Measurements from ENCODE around the gene CAMTA1. TPM values are rescaled to one million over a fixed set of nuclear protein-coding genes. Genes with fewer than 3 reads are reported as not detected.

Gene CAMTA1
- total RNA-seq, 2 donors from 2014 or later = 100 to 102 TPM

DNA sequence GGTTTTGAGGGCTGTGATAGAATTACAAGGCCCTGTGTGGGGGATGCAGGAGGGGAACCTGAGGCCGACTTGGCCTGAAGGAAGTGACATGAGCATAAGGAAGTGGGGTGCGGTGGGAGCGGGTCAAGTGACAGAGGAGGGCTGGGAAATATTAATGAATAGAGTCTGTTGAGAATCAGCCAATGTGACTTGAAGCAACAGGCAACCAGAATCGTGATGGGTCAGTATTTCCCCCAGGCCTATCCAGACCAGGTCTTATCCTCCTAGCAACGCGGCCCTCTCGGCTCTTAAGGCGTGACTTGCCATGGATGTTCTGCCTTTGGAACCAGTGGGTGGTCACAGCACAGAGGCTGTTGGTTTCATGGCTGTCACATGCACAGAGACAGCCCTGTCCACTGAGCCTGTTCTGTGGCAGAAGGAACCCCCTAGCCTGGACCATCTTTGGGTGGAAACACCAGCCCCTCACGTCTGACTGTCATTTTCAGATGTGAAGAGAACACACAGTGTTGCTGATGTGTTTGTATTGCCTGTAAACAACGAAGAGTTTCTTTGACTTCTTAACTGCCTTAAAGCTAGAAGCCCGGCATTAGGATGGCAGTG, 468.8 kb downstream of the CAMTA1 start:
- DNase-seq (ENCODE audit: low spot score) = peak; percentile 1
- H3K27me3 ChIP-seq (replicated peaks; ENCODE audit: insufficient read depth) = no peaks in the 10 kb centered on the region
- H3K4me3 ChIP-seq = no peak overlapping the region
- intact Hi-C loops (cut with DNase I) = no loop called here
- H3K4me1 ChIP-seq (replicated peaks) = no peaks in the 10 kb centered on the region
- TF ChIP-seq POLR2AphosphoS5 (IDR thresholded peaks at IDR 0.05) (no peak), POLR2A (IDR thresholded peaks at IDR 0.05) (no peak)
- TF ChIP-seq, protein P1, sequence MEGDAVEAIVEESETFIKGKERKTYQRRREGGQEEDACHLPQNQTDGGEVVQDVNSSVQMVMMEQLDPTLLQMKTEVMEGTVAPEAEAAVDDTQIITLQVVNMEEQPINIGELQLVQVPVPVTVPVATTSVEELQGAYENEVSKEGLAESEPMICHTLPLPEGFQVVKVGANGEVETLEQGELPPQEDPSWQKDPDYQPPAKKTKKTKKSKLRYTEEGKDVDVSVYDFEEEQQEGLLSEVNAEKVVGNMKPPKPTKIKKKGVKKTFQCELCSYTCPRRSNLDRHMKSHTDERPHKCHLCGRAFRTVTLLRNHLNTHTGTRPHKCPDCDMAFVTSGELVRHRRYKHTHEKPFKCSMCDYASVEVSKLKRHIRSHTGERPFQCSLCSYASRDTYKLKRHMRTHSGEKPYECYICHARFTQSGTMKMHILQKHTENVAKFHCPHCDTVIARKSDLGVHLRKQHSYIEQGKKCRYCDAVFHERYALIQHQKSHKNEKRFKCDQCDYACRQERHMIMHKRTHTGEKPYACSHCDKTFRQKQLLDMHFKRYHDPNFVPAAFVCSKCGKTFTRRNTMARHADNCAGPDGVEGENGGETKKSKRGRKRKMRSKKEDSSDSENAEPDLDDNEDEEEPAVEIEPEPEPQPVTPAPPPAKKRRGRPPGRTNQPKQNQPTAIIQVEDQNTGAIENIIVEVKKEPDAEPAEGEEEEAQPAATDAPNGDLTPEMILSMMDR (IDR thresholded peaks at IDR 0.05) = no peak
- no peak overlapping the region for H3K27ac ChIP-seq
- no peaks in the 10 kb centered on the region for H3K9me3 ChIP-seq
- H3K36me3 ChIP-seq = no peaks in the 10 kb centered on the region
- whole genome bisulfite sequencing = 88% methylated on average over 11 of the region's 11 CpGs

- WGBS = 79% methylated on average over 13 of the region's 13 CpGs
- no peaks in the 10 kb centered on the region for H3K4me1 ChIP-seq (replicated peaks)
- DNase-seq (ENCODE audit: low spot score) = peak; percentile 1
Observed at GRCh38 chr1:7255303-7256058, 470.2 kb downstream of the CAMTA1 start.

GRCh38 chr1:7256526-7256925, 471.3 kb downstream of the CAMTA1 start:
- no peak overlapping the region for H3K27ac ChIP-seq
- TF ChIP-seq POLR2A (IDR thresholded peaks at IDR 0.05) = no peak
- TF ChIP-seq POLR2AphosphoS5 (IDR thresholded peaks at IDR 0.05) = no peak
- TF ChIP-seq, protein P1 (IDR thresholded peaks at IDR 0.05) = no peak
- no peaks in the 10 kb centered on the region for H3K4me1 ChIP-seq (replicated peaks)
- H3K9me3 ChIP-seq = no peaks in the 10 kb centered on the region
- no peaks in the 10 kb centered on the region for H3K36me3 ChIP-seq
- DNase-seq (ENCODE audit: low spot score) = no peak
- no peak overlapping the region for H3K4me3 ChIP-seq
- intact Hi-C loops (cut with DNase I) = no loop called here
- WGBS = 93% methylated on average over 7 of the region's 7 CpGs
- H3K27me3 ChIP-seq (replicated peaks; ENCODE audit: insufficient read depth) = no peaks in the 10 kb centered on the region

More at GRCh38 chr1:7255303-7256058, 470.2 kb downstream of the CAMTA1 start:
- no peak overlapping the region for H3K27ac ChIP-seq
- H3K4me3 ChIP-seq = no peak overlapping the region
- no peaks in the 10 kb centered on the region for H3K36me3 ChIP-seq
- TF ChIP-seq POLR2AphosphoS5 (IDR thresholded peaks at IDR 0.05) = no peak
- no peak for TF ChIP-seq POLR2A (IDR thresholded peaks at IDR 0.05)
- TF ChIP-seq, protein P1 (IDR thresholded peaks at IDR 0.05) = no peak
- no peaks in the 10 kb centered on the region for H3K9me3 ChIP-seq
- no peaks in the 10 kb centered on the region for H3K27me3 ChIP-seq (replicated peaks; ENCODE audit: insufficient read depth)
- intact Hi-C loops (cut with DNase I) = no loop called here

- WGBS = 54% methylated on average over 10 of the region's 10 CpGs
- no peak for DNase-seq (ENCODE audit: low spot score)
- H3K9me3 ChIP-seq = no peaks in the 10 kb centered on the region
- TF ChIP-seq, protein P1 (IDR thresholded peaks at IDR 0.05) = no peak
- TF ChIP-seq POLR2A (IDR thresholded peaks at IDR 0.05) (no peak), POLR2AphosphoS5 (IDR thresholded peaks at IDR 0.05) (no peak)
- no peaks in the 10 kb centered on the region for H3K4me1 ChIP-seq (replicated peaks)
- H3K36me3 ChIP-seq = no peaks in the 10 kb centered on the region
- no peak overlapping the region for H3K27ac ChIP-seq
- H3K4me3 ChIP-seq = no peak overlapping the region
- no peaks in the 10 kb centered on the region for H3K27me3 ChIP-seq (replicated peaks; ENCODE audit: insufficient read depth)
- intact Hi-C loops (cut with DNase I) = no loop called here
Observed at GRCh38 chr1:7257225-7257624, 472.0 kb downstream of the CAMTA1 start.

All from prostate gland (tissue), 2 donors.